ENCODE measurements around the gene TMEM198. TPM values are rescaled to one million over a fixed set of nuclear protein-coding genes. Genes with fewer than 3 reads are reported as not detected.

The TMEM198 gene
- total and polyA plus RNA-seq, 8 donors, result 2.4 to 4.2 (median 3.3) TPM

DNA sequence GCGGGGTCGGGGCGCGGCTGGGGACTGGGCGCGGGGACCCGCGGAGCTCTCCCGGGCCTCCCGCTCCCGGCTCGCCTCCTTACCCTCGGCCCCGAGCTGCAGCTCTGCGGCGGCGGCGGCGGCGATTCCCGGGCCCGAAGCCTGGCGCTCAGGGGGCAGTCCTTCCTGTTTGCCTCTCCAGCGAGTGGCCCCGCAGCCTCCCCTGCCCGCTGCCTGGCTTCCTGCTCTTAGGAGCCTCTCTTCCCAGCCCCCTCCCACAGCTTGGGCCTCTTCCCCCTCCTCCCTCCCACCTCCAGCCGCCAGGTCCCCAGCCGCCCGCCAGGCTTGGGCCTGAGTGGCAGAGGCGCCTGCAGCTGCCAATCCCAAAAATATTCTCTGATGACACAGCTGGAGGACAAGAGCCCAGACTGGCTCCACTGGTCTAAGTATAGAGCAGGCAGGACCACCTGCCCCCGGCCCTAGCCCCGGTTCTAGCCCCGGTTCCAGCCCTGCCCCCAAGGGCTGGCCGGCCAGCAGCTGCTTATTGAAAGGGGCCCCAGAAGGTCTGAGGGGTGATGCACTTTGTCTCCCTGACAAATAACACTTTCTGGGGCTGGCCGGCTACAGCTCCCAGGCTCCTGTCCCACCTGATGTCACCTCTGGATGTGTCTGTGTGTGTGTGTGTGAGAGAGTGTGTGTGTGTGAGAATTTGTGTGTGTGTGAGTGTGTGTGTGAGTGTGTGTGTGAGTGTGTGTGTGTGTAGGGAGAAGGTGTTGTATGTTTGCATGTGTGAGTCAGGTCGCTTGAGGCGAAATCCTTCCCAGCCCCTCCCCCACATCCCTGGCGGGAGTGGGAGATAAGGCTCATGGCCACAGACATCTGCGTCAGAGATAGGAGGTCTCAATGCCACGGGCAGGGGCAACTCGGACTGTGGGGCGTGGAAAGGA, 27.7 kb downstream of the TMEM198 start, which contains the start of gene OBSL1:
OBSL1 (minus strand) TSS at position 229 of the 926 bp plus-strand sequence. CDS start 307 bp downstream, outside the sequence.
- H3K27me3 ChIP-seq, result peaks cover 0 to 51% of the 10 kb centered on the region in 2 donors
- no peaks in the 10 kb centered on the region for H3K9me3 ChIP-seq
- intact Hi-C loops (cut with DNase I), result no loop called here
- peaks cover 0 to 3% of the 10 kb centered on the region in 2 donors for H3K36me3 ChIP-seq
- ATAC-seq (peak; percentile 80), DNase-seq (peak; percentile 75 to 87 (median 82))
- H3K4me1 ChIP-seq, result peaks cover 0 to 17% of the 10 kb centered on the region in 2 donors
- H3K4me3 ChIP-seq, result peak within 1 kb of the TSS; percentile 47 to 54
- peak within 1 kb of the TSS; percentile 58 to 79 for H3K27ac ChIP-seq
- TF ChIP-seq, protein P1, sequence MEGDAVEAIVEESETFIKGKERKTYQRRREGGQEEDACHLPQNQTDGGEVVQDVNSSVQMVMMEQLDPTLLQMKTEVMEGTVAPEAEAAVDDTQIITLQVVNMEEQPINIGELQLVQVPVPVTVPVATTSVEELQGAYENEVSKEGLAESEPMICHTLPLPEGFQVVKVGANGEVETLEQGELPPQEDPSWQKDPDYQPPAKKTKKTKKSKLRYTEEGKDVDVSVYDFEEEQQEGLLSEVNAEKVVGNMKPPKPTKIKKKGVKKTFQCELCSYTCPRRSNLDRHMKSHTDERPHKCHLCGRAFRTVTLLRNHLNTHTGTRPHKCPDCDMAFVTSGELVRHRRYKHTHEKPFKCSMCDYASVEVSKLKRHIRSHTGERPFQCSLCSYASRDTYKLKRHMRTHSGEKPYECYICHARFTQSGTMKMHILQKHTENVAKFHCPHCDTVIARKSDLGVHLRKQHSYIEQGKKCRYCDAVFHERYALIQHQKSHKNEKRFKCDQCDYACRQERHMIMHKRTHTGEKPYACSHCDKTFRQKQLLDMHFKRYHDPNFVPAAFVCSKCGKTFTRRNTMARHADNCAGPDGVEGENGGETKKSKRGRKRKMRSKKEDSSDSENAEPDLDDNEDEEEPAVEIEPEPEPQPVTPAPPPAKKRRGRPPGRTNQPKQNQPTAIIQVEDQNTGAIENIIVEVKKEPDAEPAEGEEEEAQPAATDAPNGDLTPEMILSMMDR (IDR thresholded peaks at IDR 0.05), result no peak

DNA sequence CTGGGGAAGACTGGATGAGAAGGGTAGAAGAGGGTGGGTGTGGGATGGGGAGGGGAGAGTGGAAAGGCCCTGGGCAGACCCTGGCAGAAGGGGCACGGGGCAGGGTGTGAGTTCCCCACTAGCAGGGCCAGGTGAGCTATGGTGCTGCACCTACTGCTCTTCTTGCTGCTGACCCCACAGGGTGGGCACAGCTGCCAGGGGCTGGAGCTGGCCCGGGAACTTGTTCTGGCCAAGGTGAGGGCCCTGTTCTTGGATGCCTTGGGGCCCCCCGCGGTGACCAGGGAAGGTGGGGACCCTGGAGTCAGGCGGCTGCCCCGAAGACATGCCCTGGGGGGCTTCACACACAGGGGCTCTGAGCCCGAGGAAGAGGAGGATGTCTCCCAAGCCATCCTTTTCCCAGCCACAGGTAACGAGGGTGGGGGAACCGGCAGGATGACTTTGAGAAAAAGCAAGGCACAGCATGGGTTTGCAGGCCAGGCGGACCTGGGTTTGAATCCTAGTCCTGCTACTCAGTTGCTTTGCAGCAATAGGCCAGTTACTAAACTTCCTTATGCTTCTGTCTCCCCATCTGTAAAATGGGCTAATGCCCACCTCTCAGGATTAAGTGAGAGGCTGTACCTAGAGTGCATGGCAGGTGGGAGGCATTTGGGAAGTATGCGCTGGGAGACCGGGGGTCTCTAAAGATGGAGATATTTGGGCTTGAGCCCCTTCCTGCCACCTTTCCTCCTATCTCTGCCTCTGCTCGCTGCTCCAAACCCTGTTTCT, 28.6 kb downstream of the TMEM198 start, which contains the start of gene INHA:
INHA (plus strand) TSS at position 74 of the 765 bp plus-strand sequence; CDS start at position 139, 65 bp downstream.
- DNase-seq, result no peak
- intact Hi-C loops (cut with DNase I), result no loop called here
- no peak for ATAC-seq
- TF ChIP-seq, protein P1 (IDR thresholded peaks at IDR 0.05), result no peak
- no peaks in the 10 kb centered on the region for H3K36me3 ChIP-seq
- peaks cover 0 to 57% of the 10 kb centered on the region in 2 donors for H3K27me3 ChIP-seq
- H3K4me3 ChIP-seq, result peak within 1 kb of the TSS; percentile 47 to 54
- peaks cover 0 to 17% of the 10 kb centered on the region in 2 donors for H3K4me1 ChIP-seq
- H3K27ac ChIP-seq, result peak within 1 kb of the TSS; percentile 58 to 79
- no peaks in the 10 kb centered on the region for H3K9me3 ChIP-seq

DNA sequence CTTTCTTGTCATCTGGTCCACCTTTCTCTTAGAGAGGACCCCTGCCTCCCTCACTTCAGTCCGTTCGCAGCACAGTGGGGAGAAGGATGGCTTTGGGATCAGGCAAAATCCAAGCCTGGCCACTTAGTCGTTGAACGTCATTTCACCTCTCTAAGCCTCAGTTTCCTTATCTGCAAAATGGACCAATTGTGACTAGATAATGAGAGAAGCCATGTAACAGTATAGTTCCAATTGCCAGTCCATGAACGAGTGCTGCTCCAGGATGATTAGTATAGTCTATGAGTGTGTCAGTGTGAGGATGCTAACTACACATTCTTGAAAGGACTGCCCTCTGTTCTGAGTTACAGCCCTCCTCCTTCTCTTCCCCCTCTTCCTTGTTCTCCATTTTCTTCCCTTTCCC, 29.3 kb downstream of the TMEM198 start:
- Histone ChIP-seq H3K4me1 (peaks cover 0 to 17% of the 10 kb centered on the region in 2 donors), H3K4me3 (no peak overlapping the region), H3K9me3 (no peaks in the 10 kb centered on the region), H3K27ac (no peak overlapping the region), H3K36me3 (no peaks in the 10 kb centered on the region), H3K27me3 (peaks cover 0 to 61% of the 10 kb centered on the region in 2 donors)
- TF ChIP-seq, protein P1 (IDR thresholded peaks at IDR 0.05), result no peak
- no peak for ATAC-seq
- no peak for DNase-seq
- intact Hi-C loops (cut with DNase I), result no loop called here

DNA sequence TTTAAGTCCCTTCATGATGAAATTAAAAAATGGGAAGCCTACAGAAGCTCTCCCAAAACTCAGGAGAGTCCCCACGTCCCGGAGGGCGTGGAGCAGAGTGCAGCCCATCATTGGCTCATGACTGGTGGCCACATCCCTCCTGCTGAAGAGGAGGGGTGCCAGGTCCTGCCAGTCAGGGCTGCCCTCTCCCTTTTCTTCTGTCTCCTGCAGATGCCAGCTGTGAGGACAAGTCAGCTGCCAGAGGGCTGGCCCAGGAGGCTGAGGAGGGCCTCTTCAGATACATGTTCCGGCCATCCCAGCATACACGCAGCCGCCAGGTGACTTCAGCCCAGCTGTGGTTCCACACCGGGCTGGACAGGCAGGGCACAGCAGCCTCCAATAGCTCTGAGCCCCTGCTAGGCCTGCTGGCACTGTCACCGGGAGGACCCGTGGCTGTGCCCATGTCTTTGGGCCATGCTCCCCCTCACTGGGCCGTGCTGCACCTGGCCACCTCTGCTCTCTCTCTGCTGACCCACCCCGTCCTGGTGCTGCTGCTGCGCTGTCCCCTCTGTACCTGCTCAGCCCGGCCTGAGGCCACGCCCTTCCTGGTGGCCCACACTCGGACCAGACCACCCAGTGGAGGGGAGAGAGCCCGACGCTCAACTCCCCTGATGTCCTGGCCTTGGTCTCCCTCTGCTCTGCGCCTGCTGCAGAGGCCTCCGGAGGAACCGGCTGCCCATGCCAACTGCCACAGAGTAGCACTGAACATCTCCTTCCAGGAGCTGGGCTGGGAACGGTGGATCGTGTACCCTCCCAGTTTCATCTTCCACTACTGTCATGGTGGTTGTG, 30.9 kb downstream of the TMEM198 start:
- ATAC-seq (no peak), DNase-seq (no peak)
- H3K27me3 ChIP-seq, result peaks cover 0 to 54% of the 10 kb centered on the region in 2 donors
- intact Hi-C loops (cut with DNase I), result no loop called here
- H3K4me1 ChIP-seq, result peaks cover 0 to 17% of the 10 kb centered on the region in 2 donors
- H3K36me3 ChIP-seq, result no peaks in the 10 kb centered on the region
- no peak overlapping the region for H3K4me3 ChIP-seq
- H3K27ac ChIP-seq, result no peak overlapping the region
- no peaks in the 10 kb centered on the region for H3K9me3 ChIP-seq
- TF ChIP-seq, protein P1 (IDR thresholded peaks at IDR 0.05), result no peak
